Fibroblast of the aortic adventitia (primary cell): Measurements from ENCODE around the gene ADNP. TPM values are rescaled to one million over a fixed set of nuclear protein-coding genes. Genes with fewer than 3 reads are reported as not detected.

Experiments used
- DNase-seq: peaks from one replicate; pipeline ENCODE4 v3.0.0-alpha.2; 2010; ENCODE audit warnings: low read depth
- H3K4me3 ChIP-seq: 2 replicates; pipeline ENCODE4 v1.5.1; 2011; ENCODE audit warnings: low read depth, mild to moderate bottlenecking, control low read depth, low read length, moderate library complexity
- total RNA-seq: library from RNA; depleted of rRNA; stranded (reverse); fragments of >200 nt; gene quantifications from 2 replicates; pipeline ENCODE4 v1.2.3, GENCODE V29; 2012; ENCODE audit warnings: low replicate concordance
- TF ChIP-seq, protein P1 (sequence below): IDR thresholded peaks from 2 replicates; pipeline ENCODE4 v1.5.1; 2011; ENCODE audit warnings: mild to moderate bottlenecking, low read length, control low read depth, inconsistent platforms; ENCODE audit not compliant: insufficient read depth

The ADNP gene
- total RNA-seq, 1 donor: 35.4 TPM

GRCh38 chr20:50915424-50915823, 15.8 kb downstream of the ADNP start:
- TF ChIP-seq, protein P1, sequence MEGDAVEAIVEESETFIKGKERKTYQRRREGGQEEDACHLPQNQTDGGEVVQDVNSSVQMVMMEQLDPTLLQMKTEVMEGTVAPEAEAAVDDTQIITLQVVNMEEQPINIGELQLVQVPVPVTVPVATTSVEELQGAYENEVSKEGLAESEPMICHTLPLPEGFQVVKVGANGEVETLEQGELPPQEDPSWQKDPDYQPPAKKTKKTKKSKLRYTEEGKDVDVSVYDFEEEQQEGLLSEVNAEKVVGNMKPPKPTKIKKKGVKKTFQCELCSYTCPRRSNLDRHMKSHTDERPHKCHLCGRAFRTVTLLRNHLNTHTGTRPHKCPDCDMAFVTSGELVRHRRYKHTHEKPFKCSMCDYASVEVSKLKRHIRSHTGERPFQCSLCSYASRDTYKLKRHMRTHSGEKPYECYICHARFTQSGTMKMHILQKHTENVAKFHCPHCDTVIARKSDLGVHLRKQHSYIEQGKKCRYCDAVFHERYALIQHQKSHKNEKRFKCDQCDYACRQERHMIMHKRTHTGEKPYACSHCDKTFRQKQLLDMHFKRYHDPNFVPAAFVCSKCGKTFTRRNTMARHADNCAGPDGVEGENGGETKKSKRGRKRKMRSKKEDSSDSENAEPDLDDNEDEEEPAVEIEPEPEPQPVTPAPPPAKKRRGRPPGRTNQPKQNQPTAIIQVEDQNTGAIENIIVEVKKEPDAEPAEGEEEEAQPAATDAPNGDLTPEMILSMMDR: no peak
- H3K4me3 ChIP-seq: no peak overlapping the region
- DNase-seq: peak; percentile 54

- peak; percentile 80 for DNase-seq
- no peak overlapping the region for H3K4me3 ChIP-seq
- TF ChIP-seq, protein P1: no peak
These were observed 17.4 kb downstream of the ADNP start for GRCh38 chr20:50913690-50914375.

DNA sequence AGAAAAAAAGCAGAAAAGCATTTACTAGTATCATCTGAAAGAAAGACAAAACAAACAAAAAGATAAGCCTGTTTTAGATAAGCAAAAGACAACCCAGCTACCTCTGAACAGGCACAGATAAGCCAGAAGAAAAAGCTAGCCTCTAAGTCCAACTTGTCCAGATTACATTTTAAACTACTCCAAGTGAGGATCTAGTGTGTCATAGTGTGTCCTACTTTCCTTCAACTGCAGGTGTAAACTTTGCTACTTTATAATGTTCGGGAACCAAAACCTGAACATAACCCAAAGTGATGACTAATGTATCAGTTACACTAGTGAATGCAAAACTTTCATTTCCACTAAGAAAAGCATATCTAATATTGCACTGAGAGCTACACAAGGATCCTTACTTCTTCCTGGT, 19.5 kb downstream of the ADNP start:
- DNase-seq: no peak
- TF ChIP-seq, protein P1: no peak
- no peak overlapping the region for H3K4me3 ChIP-seq

DNA sequence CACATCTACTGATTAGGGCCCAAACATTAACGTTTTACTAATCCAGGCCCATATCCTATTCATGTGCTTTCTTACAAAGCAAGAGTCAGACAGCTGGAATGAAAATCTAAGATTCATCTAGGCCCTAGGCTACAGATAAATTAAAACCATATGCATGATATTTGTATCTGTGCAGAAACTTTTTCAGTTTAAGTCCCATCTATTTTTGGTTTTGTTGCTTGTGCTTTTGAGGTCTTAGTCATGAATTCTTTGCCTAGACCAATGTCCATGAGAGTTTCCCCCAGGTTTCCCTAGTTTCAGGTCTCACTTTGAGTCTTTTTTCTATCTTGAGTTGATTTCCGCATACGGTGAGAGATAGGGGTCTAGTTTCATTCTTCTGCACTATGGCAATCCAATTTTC, 20.2 kb downstream of the ADNP start:
- no peak overlapping the region for H3K4me3 ChIP-seq
- DNase-seq: peak; percentile 88
- TF ChIP-seq, protein P1: no peak

DNA sequence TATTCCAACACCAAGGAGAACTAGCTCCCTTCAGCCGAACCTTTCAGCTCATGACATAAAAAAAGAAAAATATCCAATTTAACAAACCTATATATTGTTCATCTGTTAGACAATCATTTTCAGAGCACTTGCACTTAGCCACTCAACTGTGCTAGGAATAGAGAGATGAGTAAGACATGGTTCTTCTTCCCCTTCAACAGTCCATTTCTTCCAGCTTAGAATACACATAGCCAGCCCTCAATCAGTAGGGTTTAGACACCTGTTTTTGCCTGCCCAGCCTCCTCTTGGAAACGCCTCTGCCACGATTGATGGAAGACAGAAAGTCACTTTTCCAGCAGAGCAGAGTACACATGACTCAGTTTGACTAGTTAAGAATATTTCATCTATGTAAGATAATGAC, 21.8 kb downstream of the ADNP start:
- TF ChIP-seq, protein P1: no peak
- no peak for DNase-seq
- no peak overlapping the region for H3K4me3 ChIP-seq

DNA sequence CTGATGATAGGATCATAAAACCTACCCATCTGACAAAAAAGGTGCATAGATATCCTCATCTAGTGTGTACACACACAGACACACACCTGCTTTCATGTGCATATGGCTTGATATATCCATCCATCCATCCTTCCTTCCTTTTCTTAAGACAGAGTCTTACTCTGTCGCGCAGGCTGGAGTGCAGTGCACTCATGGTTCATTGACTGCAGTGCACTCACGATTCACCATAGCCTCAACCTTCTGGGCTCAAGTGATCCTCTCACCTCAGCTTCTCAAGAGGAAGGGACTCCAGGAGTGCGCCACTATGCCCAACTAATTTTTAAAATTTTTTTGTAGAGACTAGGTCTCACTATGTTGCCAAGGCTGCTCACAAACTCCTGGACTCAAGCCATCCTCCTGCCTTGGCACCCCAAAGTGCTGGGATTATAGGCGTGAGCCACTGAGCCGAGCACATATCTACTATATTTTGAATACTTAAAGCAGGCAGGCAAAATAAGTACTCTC, 27.1 kb downstream of the ADNP start:
- TF ChIP-seq, protein P1: no peak
- H3K4me3 ChIP-seq: no peak overlapping the region
- no peak for DNase-seq
